Dendritic cell treated with granulocyte-macrophage colony-stimulating factor and Interleukin-4, amounts not matched to agents 40 ng/mL and 50 ng/mL, for 4 days (primary cell): ENCODE data around the gene INPP4B.

Experiments
- H3K27ac Mint-ChIP-seq: one replicate; pipeline ENCODE4 v1.8.0; 2022; ENCODE audit warnings: mild to moderate bottlenecking, mixed read lengths
- H3K27me3 Mint-ChIP-seq: one replicate; pipeline ENCODE4 v1.8.0; 2022; ENCODE audit warnings: mild to moderate bottlenecking, mixed read lengths
- H3K36me3 Mint-ChIP-seq: one replicate; pipeline ENCODE4 v1.8.0; 2022; ENCODE audit warnings: low read depth, mixed read lengths
- H3K4me1 Mint-ChIP-seq: one replicate; pipeline ENCODE4 v1.8.0; 2022; ENCODE audit warnings: low read depth, mixed read lengths
- H3K4me3 Mint-ChIP-seq: one replicate; pipeline ENCODE4 v1.8.0; 2022; ENCODE audit warnings: mild to moderate bottlenecking, moderate library complexity, mixed read lengths
- H3K9me3 Mint-ChIP-seq: one replicate; pipeline ENCODE4 v1.8.0; 2022; ENCODE audit warnings: mixed read lengths
- intact Hi-C: fragments of 100-400 bp; cut with micrococcal nuclease; formaldehyde crosslinking; loops from one replicate; pipeline ENCODE4 v1.15.0; 2022

Gene INPP4B

GRCh38 chr4:142743121-142743825 is 102.8 kb downstream of the INPP4B start:
- H3K27me3 Mint-ChIP-seq = no peaks in the 10 kb centered on the region
- no peak overlapping the region for H3K4me3 Mint-ChIP-seq
- no peaks in the 10 kb centered on the region for H3K36me3 Mint-ChIP-seq
- no peak overlapping the region for H3K27ac Mint-ChIP-seq
- H3K9me3 Mint-ChIP-seq = peaks cover 20% of the 10 kb centered on the region
- no peaks in the 10 kb centered on the region for H3K4me1 Mint-ChIP-seq
- intact Hi-C loops = no loop called here

DNA sequence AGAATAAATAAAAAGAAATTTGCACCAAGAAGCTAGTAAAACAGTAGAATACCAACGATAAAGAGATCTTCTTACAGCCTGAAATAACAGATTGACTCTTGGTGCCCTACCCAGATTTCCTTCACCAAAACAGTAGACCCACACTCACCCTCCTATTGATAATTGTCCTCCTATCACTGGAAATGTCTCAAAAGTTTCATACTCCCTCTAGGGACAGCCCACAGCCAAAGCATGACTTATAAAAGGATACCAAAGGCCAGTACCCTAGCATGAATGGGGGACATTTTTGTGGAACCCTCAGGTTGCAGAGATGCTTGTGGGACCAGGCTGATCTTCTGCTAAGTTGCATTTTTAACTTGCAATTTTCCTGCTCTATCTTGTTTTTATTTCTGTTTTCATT is 104.1 kb downstream of the INPP4B start:
- Mint-ChIP-seq H3K27me3 (no peaks in the 10 kb centered on the region), H3K4me3 (no peak overlapping the region), H3K36me3 (no peaks in the 10 kb centered on the region), H3K27ac (no peak overlapping the region), H3K4me1 (no peaks in the 10 kb centered on the region), H3K9me3 (peaks cover 20% of the 10 kb centered on the region)
- intact Hi-C loops = no loop called here

DNA sequence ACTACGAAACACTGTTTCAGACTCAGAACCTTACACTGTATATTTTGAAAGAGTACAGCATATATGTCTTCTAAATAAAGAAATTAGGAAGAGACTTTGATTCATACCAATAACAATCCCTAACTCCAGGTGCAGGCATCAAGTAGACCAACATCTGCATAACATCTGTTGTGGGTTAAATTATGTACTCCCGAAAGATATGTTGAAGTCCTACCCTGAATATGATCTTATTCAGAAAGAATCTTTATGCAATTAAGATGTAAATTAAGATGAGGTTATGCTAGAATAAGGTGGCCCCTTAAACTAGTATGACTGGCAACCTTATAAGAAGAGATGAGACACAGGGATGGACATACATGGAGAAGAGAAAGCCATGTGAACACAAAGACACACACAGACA is 117.9 kb downstream of the INPP4B start:
- Mint-ChIP-seq H3K9me3 (no peaks in the 10 kb centered on the region), H3K4me1 (no peaks in the 10 kb centered on the region), H3K27me3 (no peaks in the 10 kb centered on the region), H3K4me3 (no peak overlapping the region), H3K27ac (no peak overlapping the region), H3K36me3 (no peaks in the 10 kb centered on the region)
- intact Hi-C loops = no loop called here

DNA sequence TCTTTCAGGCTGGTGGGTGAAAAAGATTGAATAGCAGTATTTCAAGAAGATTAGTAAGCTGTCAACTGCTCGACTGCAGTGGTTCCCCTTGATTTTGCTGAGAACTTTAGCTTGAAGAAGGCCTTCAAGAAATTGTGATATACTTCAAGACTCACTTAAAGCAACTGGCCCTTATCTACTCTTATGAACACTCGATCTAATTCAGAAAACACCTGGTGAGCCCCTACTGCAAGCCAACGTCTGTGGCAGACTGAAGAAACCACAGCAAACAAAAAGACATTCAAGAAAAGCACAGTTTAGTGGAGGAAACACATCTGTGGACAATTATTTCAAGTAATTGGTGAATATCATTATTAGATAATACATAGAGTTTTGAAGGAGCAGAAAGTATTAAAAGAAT is 119.0 kb downstream of the INPP4B start:
- H3K36me3 Mint-ChIP-seq = no peaks in the 10 kb centered on the region
- no peak overlapping the region for H3K27ac Mint-ChIP-seq
- no peaks in the 10 kb centered on the region for H3K9me3 Mint-ChIP-seq
- intact Hi-C loops = no loop called here
- H3K27me3 Mint-ChIP-seq = no peaks in the 10 kb centered on the region
- H3K4me3 Mint-ChIP-seq = no peak overlapping the region
- no peaks in the 10 kb centered on the region for H3K4me1 Mint-ChIP-seq

GRCh38 chr4:142725886-142726285 is 120.2 kb downstream of the INPP4B start:
- intact Hi-C loops = no loop called here
- Mint-ChIP-seq H3K9me3 (no peaks in the 10 kb centered on the region), H3K4me1 (no peaks in the 10 kb centered on the region), H3K27me3 (no peaks in the 10 kb centered on the region), H3K27ac (no peak overlapping the region), H3K4me3 (no peak overlapping the region), H3K36me3 (no peaks in the 10 kb centered on the region)

GRCh38 chr4:142721187-142721586 is 124.9 kb downstream of the INPP4B start:
- no peaks in the 10 kb centered on the region for H3K4me1 Mint-ChIP-seq
- no peak overlapping the region for H3K27ac Mint-ChIP-seq
- H3K4me3 Mint-ChIP-seq = no peak overlapping the region
- intact Hi-C loops = loop anchor here (5.0 kb wide), 1 partner anchor 369 kb away; no protein-coding TSS in a partner anchor
- no peaks in the 10 kb centered on the region for H3K27me3 Mint-ChIP-seq
- no peaks in the 10 kb centered on the region for H3K36me3 Mint-ChIP-seq
- no peaks in the 10 kb centered on the region for H3K9me3 Mint-ChIP-seq

GRCh38 chr4:142719854-142720541 is 126.1 kb downstream of the INPP4B start:
- intact Hi-C loops = loop anchor here (5.0 kb wide), 1 partner anchor 368 kb away; no protein-coding TSS in a partner anchor
- no peaks in the 10 kb centered on the region for H3K36me3 Mint-ChIP-seq
- no peaks in the 10 kb centered on the region for H3K9me3 Mint-ChIP-seq
- no peaks in the 10 kb centered on the region for H3K27me3 Mint-ChIP-seq
- H3K4me3 Mint-ChIP-seq = no peak overlapping the region
- no peaks in the 10 kb centered on the region for H3K4me1 Mint-ChIP-seq
- no peak overlapping the region for H3K27ac Mint-ChIP-seq

DNA sequence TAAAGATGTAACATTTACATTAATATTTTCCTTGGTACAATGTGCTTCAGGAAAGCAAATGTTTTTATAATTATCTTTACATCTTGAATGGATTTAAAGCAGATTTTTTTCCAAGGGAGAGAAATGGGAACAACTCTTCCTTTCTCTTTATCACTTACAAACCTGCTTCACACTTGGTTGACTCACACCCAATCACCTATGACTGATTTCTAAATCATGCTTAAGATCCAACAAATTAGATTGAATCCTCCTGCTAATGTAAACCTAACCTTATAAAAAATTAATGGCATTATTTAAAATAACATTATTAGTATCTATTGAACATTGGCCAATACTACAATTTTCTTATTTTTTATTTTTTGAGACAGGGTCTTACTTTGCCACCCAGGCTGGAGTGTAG is 127.1 kb downstream of the INPP4B start:
- no peaks in the 10 kb centered on the region for H3K4me1 Mint-ChIP-seq
- no peak overlapping the region for H3K27ac Mint-ChIP-seq
- intact Hi-C loops = no loop called here
- H3K36me3 Mint-ChIP-seq = no peaks in the 10 kb centered on the region
- no peak overlapping the region for H3K4me3 Mint-ChIP-seq
- no peaks in the 10 kb centered on the region for H3K27me3 Mint-ChIP-seq
- no peaks in the 10 kb centered on the region for H3K9me3 Mint-ChIP-seq

DNA sequence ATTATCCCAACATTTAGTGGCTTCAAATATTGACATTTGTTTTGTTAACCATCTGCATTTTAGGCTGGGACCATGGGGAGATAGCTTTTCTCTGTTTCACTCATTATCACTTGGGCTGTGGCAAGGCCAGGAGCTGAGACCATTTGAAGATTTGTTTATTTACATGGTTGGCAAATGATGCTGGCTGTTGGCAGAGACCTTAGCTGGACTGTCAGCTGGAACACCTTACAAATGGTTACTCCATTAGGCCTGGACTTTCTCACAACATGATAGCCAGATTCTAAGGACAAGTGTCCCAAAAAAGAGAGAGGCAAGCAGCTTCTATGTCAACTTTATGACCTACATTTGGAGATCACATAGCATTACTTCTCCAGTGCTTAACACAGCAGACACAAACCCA is 130.4 kb downstream of the INPP4B start:
- no peaks in the 10 kb centered on the region for H3K4me1 Mint-ChIP-seq
- intact Hi-C loops = no loop called here
- H3K9me3 Mint-ChIP-seq = no peaks in the 10 kb centered on the region
- no peak overlapping the region for H3K27ac Mint-ChIP-seq
- H3K4me3 Mint-ChIP-seq = no peak overlapping the region
- H3K36me3 Mint-ChIP-seq = no peaks in the 10 kb centered on the region
- no peaks in the 10 kb centered on the region for H3K27me3 Mint-ChIP-seq

DNA sequence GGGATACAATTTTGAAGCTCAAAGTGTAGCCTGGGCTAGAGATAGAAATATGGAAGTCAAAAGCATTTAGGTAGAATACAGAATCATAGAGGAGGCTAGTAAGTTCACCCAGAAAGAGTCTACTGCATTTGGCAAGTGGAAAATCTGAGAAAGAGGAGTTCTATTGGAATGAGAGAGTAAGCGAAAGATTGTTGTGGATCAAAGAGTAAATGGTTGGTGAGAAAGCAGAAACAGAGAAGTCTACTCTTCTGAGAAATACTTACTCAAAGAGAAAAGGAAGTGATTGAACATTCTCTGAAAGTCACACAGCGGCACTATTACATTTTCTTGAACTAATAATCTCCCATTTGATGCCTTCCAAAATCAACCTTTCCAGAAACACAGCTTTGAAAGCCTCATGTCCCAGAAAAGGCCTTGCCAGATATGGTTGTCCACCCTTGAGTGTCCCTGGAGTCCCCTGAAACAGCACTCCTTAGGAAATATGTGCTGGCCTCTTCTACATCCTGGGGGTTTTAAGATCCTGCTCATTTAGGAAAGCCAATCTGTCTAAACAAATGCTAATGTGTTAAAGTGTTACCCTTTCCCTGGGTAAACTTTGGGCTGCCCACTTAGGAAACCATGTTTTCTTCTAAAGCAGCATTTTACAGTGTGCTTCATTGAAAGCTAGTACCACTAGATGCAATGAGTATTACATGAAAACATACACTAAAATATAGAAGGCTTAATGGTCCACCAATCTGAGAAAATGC is 132.6 kb downstream of the INPP4B start:
- H3K4me3 Mint-ChIP-seq = no peak overlapping the region
- no peak overlapping the region for H3K27ac Mint-ChIP-seq
- no peaks in the 10 kb centered on the region for H3K27me3 Mint-ChIP-seq
- no peaks in the 10 kb centered on the region for H3K4me1 Mint-ChIP-seq
- intact Hi-C loops = no loop called here
- H3K36me3 Mint-ChIP-seq = no peaks in the 10 kb centered on the region
- H3K9me3 Mint-ChIP-seq = peaks cover 13% of the 10 kb centered on the region

DNA sequence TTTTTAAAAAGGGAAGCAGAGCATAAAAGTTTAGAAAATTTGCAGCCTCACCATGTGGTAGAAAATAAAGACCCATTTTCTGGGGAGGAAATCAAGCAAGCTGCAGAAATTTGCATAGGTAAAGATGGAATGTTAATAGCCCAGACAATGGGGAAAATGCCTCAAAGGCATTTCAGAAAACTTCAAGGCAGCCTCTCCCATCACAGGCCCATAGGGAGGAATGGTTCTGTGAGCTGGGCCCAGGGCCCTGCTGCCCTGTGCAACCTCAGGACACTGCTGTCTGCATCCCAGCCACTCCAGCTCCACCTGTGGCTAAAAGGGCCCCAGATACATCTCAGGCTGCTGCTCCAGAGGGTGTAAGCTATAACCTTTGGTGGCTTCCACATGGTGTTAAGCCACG is 137.9 kb downstream of the INPP4B start:
- no peak overlapping the region for H3K27ac Mint-ChIP-seq
- no peaks in the 10 kb centered on the region for H3K36me3 Mint-ChIP-seq
- H3K4me1 Mint-ChIP-seq = no peaks in the 10 kb centered on the region
- intact Hi-C loops = no loop called here
- H3K4me3 Mint-ChIP-seq = no peak overlapping the region
- no peaks in the 10 kb centered on the region for H3K27me3 Mint-ChIP-seq
- H3K9me3 Mint-ChIP-seq = peaks cover 13% of the 10 kb centered on the region

DNA sequence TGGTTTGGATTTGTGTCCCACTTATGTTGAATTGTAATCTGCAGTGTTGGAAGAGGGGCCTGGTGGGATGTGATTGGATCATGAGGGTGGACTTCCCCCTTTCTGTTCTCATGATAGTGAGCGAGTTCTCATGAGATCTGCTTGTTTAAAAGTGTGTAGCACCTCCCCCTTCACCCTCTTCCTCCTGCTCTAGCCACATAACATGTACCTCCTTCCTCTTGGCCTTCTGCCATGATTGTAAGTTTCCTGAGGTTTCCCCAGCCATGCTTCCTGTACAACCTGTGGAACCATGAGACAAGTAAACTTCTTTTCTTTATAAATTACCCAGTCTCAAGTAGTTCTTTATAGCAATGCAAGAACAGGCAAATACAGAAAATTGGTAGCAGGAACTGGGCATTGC is 138.7 kb downstream of the INPP4B start:
- H3K4me3 Mint-ChIP-seq = no peak overlapping the region
- no peaks in the 10 kb centered on the region for H3K4me1 Mint-ChIP-seq
- intact Hi-C loops = no loop called here
- H3K27me3 Mint-ChIP-seq = no peaks in the 10 kb centered on the region
- H3K9me3 Mint-ChIP-seq = peaks cover 13% of the 10 kb centered on the region
- no peak overlapping the region for H3K27ac Mint-ChIP-seq
- H3K36me3 Mint-ChIP-seq = no peaks in the 10 kb centered on the region

DNA sequence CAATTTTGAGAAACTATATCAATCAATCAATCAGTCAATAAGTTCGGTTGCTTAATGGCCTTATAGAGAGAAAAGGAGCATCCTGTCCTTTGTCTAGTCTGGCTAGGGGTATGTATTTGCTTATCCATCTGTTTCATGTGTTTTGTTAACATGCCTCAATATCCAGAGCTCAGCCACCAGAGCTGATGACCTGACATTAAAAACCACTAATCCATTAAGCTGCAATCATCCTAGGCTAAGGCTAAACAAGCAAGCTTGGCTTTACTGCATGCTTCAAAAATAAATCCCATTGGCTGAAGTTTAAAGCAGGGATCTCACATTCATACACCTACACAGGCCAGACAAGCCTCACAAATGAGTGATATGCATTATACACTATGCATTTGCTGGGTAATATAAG is 139.7 kb downstream of the INPP4B start:
- Mint-ChIP-seq H3K4me3 (no peak overlapping the region), H3K27me3 (no peaks in the 10 kb centered on the region), H3K4me1 (no peaks in the 10 kb centered on the region), H3K9me3 (peaks cover 13% of the 10 kb centered on the region), H3K36me3 (no peaks in the 10 kb centered on the region), H3K27ac (no peak overlapping the region)
- intact Hi-C loops = no loop called here

DNA sequence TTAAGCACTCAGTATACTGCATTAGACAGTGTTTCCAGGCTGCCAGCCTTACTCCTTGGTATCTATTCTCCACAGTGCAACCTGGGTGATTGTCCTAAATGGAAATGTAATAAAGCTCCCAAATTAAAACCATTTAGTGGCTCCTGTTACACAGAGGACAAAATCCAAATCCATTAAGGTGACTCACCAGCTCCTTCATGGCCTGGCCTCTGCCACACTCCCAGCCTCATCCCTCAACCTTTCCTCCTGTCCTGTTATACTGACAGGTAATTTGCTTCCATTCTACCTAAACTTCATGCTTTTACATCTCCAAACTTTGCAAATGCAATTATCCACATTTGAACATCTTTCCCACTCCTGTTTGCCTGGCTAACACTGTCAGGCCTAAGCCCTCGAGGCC is 140.3 kb downstream of the INPP4B start:
- Mint-ChIP-seq H3K4me1 (no peaks in the 10 kb centered on the region), H3K4me3 (no peak overlapping the region), H3K9me3 (peaks cover 13% of the 10 kb centered on the region), H3K27me3 (no peaks in the 10 kb centered on the region), H3K27ac (no peak overlapping the region), H3K36me3 (no peaks in the 10 kb centered on the region)
- intact Hi-C loops = no loop called here
